ENCODE measurements around the gene CPM. TPM values are rescaled to one million over a fixed set of nuclear protein-coding genes. Genes with fewer than 3 reads are reported as not detected.

Gene CPM
- total and polyA plus RNA-seq, 5 donors from 2014 or later: 2.5 to 7.9 (median 5.6) TPM

GRCh38 chr12:68975811-68976210 lies 42.8 kb upstream of the CPM start:
- peaks cover 0 to 3% (median 0%) of the 10 kb centered on the region in 4 donors for H3K4me1 Mint-ChIP-seq
- H3K36me3 Mint-ChIP-seq: no peaks in the 10 kb centered on the region
- H3K4me3 Mint-ChIP-seq: no peak overlapping the region
- no peak overlapping the region for H3K4me3 ChIP-seq (ENCODE audit: low read depth, low read length)
- H3K27me3 Mint-ChIP-seq: no peaks in the 10 kb centered on the region
- DNase-seq (no peak), ATAC-seq (ENCODE audit: low read depth in 2 of 2) (no peak)
- H3K9me3 ChIP-seq (ENCODE audit: control insufficient read depth in 2 of 2, low read length in 2 of 2): no peaks in the 10 kb centered on the region
- H3K4me1 ChIP-seq (ENCODE audit: control insufficient read depth, insufficient read depth, low read length, poor library complexity, severe bottlenecking): no peaks in the 10 kb centered on the region
- H3K9me3 Mint-ChIP-seq: no peaks in the 10 kb centered on the region
- no peaks in the 10 kb centered on the region for H3K27me3 ChIP-seq (ENCODE audit: control insufficient read depth, insufficient read depth, low read length)
- H3K36me3 ChIP-seq (ENCODE audit: control insufficient read depth, insufficient read depth, low read length): no peaks in the 10 kb centered on the region
- no peak overlapping the region for H3K27ac ChIP-seq (ENCODE audit: insufficient read depth, low read length, poor library complexity, severe bottlenecking)
- no peak overlapping the region for H3K27ac Mint-ChIP-seq

GRCh38 chr12:68972595-68972994 lies 39.6 kb upstream of the CPM start:
- no peaks in the 10 kb centered on the region for H3K27me3 ChIP-seq (ENCODE audit: control insufficient read depth, insufficient read depth, low read length)
- H3K27ac ChIP-seq (ENCODE audit: insufficient read depth, low read length, poor library complexity, severe bottlenecking): no peak overlapping the region
- no peak overlapping the region for H3K4me3 Mint-ChIP-seq
- no peaks in the 10 kb centered on the region for H3K4me1 Mint-ChIP-seq
- no peak overlapping the region for H3K4me3 ChIP-seq (ENCODE audit: low read depth, low read length)
- H3K9me3 Mint-ChIP-seq: no peaks in the 10 kb centered on the region
- no peak overlapping the region for H3K27ac Mint-ChIP-seq
- no peak for DNase-seq
- no peaks in the 10 kb centered on the region for H3K36me3 ChIP-seq (ENCODE audit: control insufficient read depth, insufficient read depth, low read length)
- no peaks in the 10 kb centered on the region for H3K36me3 Mint-ChIP-seq
- H3K27me3 Mint-ChIP-seq: no peaks in the 10 kb centered on the region
- no peak for ATAC-seq (ENCODE audit: low read depth in 2 of 2)
- no peaks in the 10 kb centered on the region for H3K9me3 ChIP-seq (ENCODE audit: control insufficient read depth in 2 of 2, low read length in 2 of 2)
- no peaks in the 10 kb centered on the region for H3K4me1 ChIP-seq (ENCODE audit: control insufficient read depth, insufficient read depth, low read length, poor library complexity, severe bottlenecking)

- H3K36me3 ChIP-seq (ENCODE audit: control insufficient read depth, insufficient read depth, low read length): no peaks in the 10 kb centered on the region
- ATAC-seq (ENCODE audit: low read depth in 2 of 2): no peak
- Mint-ChIP-seq H3K36me3 (no peaks in the 10 kb centered on the region), H3K4me3 (no peak overlapping the region), H3K9me3 (peaks cover 0 to 1% (median 0%) of the 10 kb centered on the region in 7 donors), H3K27ac (no peak overlapping the region), H3K4me1 (peaks cover 0 to 6% (median 0%) of the 10 kb centered on the region in 4 donors), H3K27me3 (no peaks in the 10 kb centered on the region)
- no peaks in the 10 kb centered on the region for H3K9me3 ChIP-seq (ENCODE audit: control insufficient read depth in 2 of 2, low read length in 2 of 2)
- H3K27ac ChIP-seq (ENCODE audit: insufficient read depth, low read length, poor library complexity, severe bottlenecking): no peak overlapping the region
- no peaks in the 10 kb centered on the region for H3K27me3 ChIP-seq (ENCODE audit: control insufficient read depth, insufficient read depth, low read length)
- H3K4me1 ChIP-seq (ENCODE audit: control insufficient read depth, insufficient read depth, low read length, poor library complexity, severe bottlenecking): no peaks in the 10 kb centered on the region
- H3K4me3 ChIP-seq (ENCODE audit: low read depth, low read length): no peak overlapping the region
- DNase-seq: no peak
Observed at GRCh38 chr12:68971404-68971803, 38.4 kb upstream of the CPM start.

GRCh38 chr12:68970951-68971350 lies 38.0 kb upstream of the CPM start:
- Histone ChIP-seq H3K4me3 (ENCODE audit: low read depth, low read length) (no peak overlapping the region), H3K36me3 (ENCODE audit: control insufficient read depth, insufficient read depth, low read length) (no peaks in the 10 kb centered on the region), H3K27me3 (ENCODE audit: control insufficient read depth, insufficient read depth, low read length) (no peaks in the 10 kb centered on the region), H3K4me1 (ENCODE audit: control insufficient read depth, insufficient read depth, low read length, poor library complexity, severe bottlenecking) (no peaks in the 10 kb centered on the region), H3K9me3 (ENCODE audit: control insufficient read depth in 2 of 2, low read length in 2 of 2) (no peaks in the 10 kb centered on the region), H3K27ac (ENCODE audit: insufficient read depth, low read length, poor library complexity, severe bottlenecking) (no peak overlapping the region)
- H3K9me3 Mint-ChIP-seq: peaks cover 0 to 1% (median 0%) of the 10 kb centered on the region in 7 donors
- DNase-seq (no peak), ATAC-seq (ENCODE audit: low read depth in 2 of 2) (no peak)
- no peaks in the 10 kb centered on the region for H3K36me3 Mint-ChIP-seq
- no peaks in the 10 kb centered on the region for H3K27me3 Mint-ChIP-seq
- H3K4me1 Mint-ChIP-seq: peaks cover 0 to 6% (median 0%) of the 10 kb centered on the region in 4 donors
- no peak overlapping the region for H3K27ac Mint-ChIP-seq
- H3K4me3 Mint-ChIP-seq: no peak overlapping the region

GRCh38 chr12:68970306-68970705 lies 37.3 kb upstream of the CPM start:
- Mint-ChIP-seq H3K4me1 (peaks cover 0 to 6% (median 0%) of the 10 kb centered on the region in 4 donors), H3K9me3 (peaks cover 0 to 1% (median 0%) of the 10 kb centered on the region in 7 donors), H3K27me3 (no peaks in the 10 kb centered on the region), H3K27ac (no peak overlapping the region), H3K4me3 (no peak overlapping the region), H3K36me3 (no peaks in the 10 kb centered on the region)
- DNase-seq (no peak), ATAC-seq (ENCODE audit: low read depth in 2 of 2) (no peak)
- no peaks in the 10 kb centered on the region for H3K36me3 ChIP-seq (ENCODE audit: control insufficient read depth, insufficient read depth, low read length)
- H3K27me3 ChIP-seq (ENCODE audit: control insufficient read depth, insufficient read depth, low read length): no peaks in the 10 kb centered on the region
- no peak overlapping the region for H3K27ac ChIP-seq (ENCODE audit: insufficient read depth, low read length, poor library complexity, severe bottlenecking)
- no peaks in the 10 kb centered on the region for H3K4me1 ChIP-seq (ENCODE audit: control insufficient read depth, insufficient read depth, low read length, poor library complexity, severe bottlenecking)
- no peak overlapping the region for H3K4me3 ChIP-seq (ENCODE audit: low read depth, low read length)
- H3K9me3 ChIP-seq (ENCODE audit: control insufficient read depth in 2 of 2, low read length in 2 of 2): no peaks in the 10 kb centered on the region

- H3K4me1 Mint-ChIP-seq: peaks cover 0 to 6% (median 0%) of the 10 kb centered on the region in 4 donors
- H3K4me3 Mint-ChIP-seq: no peak overlapping the region
- no peaks in the 10 kb centered on the region for H3K36me3 ChIP-seq (ENCODE audit: control insufficient read depth, insufficient read depth, low read length)
- H3K4me1 ChIP-seq (ENCODE audit: control insufficient read depth, insufficient read depth, low read length, poor library complexity, severe bottlenecking): no peaks in the 10 kb centered on the region
- H3K36me3 Mint-ChIP-seq: no peaks in the 10 kb centered on the region
- ATAC-seq (ENCODE audit: low read depth in 2 of 2): no peak
- no peak overlapping the region for H3K4me3 ChIP-seq (ENCODE audit: low read depth, low read length)
- no peak for DNase-seq
- H3K27ac ChIP-seq (ENCODE audit: insufficient read depth, low read length, poor library complexity, severe bottlenecking): no peak overlapping the region
- no peaks in the 10 kb centered on the region for H3K27me3 ChIP-seq (ENCODE audit: control insufficient read depth, insufficient read depth, low read length)
- no peak overlapping the region for H3K27ac Mint-ChIP-seq
- H3K9me3 ChIP-seq (ENCODE audit: control insufficient read depth in 2 of 2, low read length in 2 of 2): no peaks in the 10 kb centered on the region
- peaks cover 0 to 1% (median 0%) of the 10 kb centered on the region in 7 donors for H3K9me3 Mint-ChIP-seq
- no peaks in the 10 kb centered on the region for H3K27me3 Mint-ChIP-seq
Observed at GRCh38 chr12:68967046-68967445, 34.1 kb upstream of the CPM start.

GRCh38 chr12:68963856-68964745 lies 31.1 kb upstream of the CPM start:
- DNase-seq (no peak), ATAC-seq (ENCODE audit: low read depth in 2 of 2) (no peak)
- Histone ChIP-seq H3K27ac (ENCODE audit: insufficient read depth, low read length, poor library complexity, severe bottlenecking) (no peak overlapping the region), H3K36me3 (ENCODE audit: control insufficient read depth, insufficient read depth, low read length) (no peaks in the 10 kb centered on the region), H3K4me1 (ENCODE audit: control insufficient read depth, insufficient read depth, low read length, poor library complexity, severe bottlenecking) (peaks cover under 1% of the 10 kb centered on the region), H3K4me3 (ENCODE audit: low read depth, low read length) (no peak overlapping the region), H3K27me3 (ENCODE audit: control insufficient read depth, insufficient read depth, low read length) (no peaks in the 10 kb centered on the region), H3K9me3 (ENCODE audit: control insufficient read depth in 2 of 2, low read length in 2 of 2) (no peaks in the 10 kb centered on the region)
- Mint-ChIP-seq H3K9me3 (peaks cover 0 to 1% (median 0%) of the 10 kb centered on the region in 7 donors), H3K4me3 (no peak overlapping the region), H3K36me3 (no peaks in the 10 kb centered on the region), H3K4me1 (peaks cover 0 to 12% (median 3%) of the 10 kb centered on the region in 4 donors), H3K27ac (no peak overlapping the region), H3K27me3 (no peaks in the 10 kb centered on the region)

All from CD4-positive, CD25-positive, alpha-beta regulatory T cell (primary cell).